ENCODE results near the gene GRM4. TPM values are rescaled to one million over a fixed set of nuclear protein-coding genes. Genes with fewer than 3 reads are reported as not detected.

Gene GRM4
- total RNA-seq, 1 donor from 2014 or later, result not detected

DNA sequence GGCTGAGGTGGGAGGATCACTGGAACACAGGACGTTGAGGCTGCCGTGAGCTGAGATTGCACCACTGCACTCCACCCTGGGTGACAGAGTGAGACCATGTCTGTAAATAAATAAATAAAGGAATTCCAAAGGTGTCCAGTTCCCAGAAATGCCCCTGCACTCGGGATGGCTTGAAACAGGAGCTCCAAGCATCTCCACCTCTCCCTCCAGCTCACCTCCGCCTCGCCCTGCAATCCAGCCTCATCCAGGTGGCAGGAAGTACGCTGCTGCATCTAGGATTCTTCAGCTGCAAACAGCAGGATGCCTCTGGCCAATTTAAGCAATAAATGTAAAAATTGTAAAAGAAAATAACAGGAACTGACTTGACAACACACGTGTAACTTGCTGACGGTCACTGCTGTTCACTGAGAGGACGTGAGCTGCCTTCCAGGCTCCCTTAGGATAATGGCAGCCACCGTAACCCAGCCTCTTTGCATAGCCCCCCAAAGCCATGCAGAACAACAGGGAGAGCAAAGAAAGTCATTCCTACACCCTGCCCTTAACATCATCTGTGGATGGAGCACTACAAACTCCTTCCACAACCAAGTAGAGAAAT lies 11.4 kb upstream of the GRM4 start:
- no peak for ATAC-seq

GRCh38 chr6:34155471-34156300 lies 9.8 kb upstream of the GRM4 start:
- no peak for ATAC-seq

GRCh38 chr6:34154668-34155447 lies 9.0 kb upstream of the GRM4 start:
- ATAC-seq, result peak; percentile 74

GRCh38 chr6:34152806-34153520 lies 7.1 kb upstream of the GRM4 start:
- ATAC-seq, result peak; percentile 22

GRCh38 chr6:34152042-34152524 lies 6.2 kb upstream of the GRM4 start:
- no peak for ATAC-seq

DNA sequence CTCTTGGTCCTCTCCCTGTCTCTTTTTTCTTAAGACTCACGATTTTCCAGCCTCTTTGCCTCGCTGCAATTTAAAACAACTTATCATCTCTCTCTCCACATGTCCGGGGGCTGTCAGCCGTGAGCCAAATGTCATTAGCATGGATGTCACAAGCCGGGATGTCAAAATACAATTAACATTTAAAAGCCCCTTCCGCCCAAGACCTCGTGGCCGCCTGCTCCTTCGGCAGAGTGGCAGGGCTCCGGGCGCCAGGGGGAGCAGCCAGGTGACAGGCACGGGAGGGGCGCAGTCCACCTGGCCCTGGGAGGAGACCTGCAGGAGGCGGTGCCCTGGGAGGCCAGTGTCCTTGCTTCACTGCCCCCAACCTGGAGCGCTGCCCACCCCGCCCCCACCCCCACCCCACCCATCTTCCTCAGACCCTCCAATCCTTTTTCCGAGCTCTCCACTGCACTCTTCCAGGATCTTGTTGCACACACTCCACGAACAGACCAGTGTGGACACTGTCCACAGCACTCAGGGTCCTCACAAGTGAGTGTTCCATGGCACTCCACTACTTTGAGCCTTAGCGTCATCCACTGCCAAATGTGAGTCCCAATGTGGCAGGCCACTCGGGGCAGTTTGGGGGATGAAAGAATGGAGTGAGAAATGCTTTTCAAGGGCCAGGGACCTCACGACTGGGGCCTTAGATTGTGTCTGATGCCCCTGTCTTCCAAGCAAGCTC lies 5.6 kb upstream of the GRM4 start:
- ATAC-seq, result no peak

DNA sequence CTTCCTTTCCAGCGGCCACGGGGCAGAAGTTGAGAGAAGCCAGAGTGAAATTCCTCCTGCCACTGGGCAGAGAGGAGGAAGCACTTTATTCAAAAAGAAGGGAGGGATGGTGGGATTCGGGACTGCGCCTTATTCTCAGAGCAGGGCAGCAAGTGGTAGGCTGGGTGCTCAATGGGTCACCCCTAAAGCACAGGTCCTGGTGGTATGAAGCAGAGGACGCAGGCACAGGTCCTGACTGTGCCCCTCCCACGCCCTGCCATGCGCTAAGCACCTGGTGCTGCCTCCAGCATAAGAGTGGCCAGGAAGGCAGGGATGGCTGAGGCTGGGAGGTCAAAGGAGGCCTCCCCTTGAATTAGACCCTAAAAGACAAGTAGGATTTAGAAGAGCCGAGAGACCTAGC lies 4.9 kb upstream of the GRM4 start:
- no peak for ATAC-seq

DNA sequence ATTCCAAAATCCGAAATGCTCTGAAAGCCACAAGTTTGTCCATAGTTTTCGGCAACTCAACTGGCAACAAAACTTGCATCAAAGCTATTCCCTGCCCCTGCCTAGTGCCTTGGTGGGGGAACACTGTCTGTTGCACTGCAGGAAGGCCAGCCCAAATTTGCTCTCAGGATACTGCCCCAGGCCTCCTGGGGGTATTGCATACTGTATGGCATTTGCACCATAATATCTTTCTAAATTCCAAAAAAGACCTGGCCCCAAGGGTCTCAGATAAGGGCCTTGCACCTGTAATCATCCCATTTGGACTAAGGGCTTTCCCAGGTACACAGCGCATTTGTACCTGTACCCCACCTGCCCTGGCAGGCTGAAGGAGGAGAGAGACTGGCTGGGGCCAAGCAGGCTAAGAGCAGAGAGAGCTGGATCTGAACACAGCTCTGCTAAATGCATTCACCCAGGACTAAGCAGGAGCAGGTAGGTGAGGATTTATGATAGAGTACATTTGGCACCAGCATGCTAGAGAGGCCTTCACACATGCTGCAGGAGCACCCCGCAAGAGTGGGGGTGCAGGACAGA lies 4.0 kb upstream of the GRM4 start:
- no peak for ATAC-seq

DNA sequence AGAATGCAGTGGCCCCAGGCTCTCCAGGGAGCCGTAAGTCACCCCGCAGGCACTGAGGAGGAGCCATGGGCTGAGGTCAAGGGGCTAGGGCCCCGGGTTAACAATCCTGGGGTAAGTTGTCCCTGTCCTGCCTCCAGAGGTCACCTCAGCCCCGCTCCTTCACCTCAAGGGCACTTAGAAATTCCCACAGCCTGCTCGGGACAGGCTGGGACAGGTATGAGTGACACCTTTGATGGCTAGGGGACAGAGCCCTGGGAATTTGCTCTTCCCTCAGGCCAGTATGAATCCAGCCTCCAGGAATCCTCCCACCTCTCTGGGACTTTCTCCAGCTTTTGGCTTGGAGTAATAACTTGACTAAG lies 3.5 kb upstream of the GRM4 start:
- ATAC-seq, result no peak

DNA sequence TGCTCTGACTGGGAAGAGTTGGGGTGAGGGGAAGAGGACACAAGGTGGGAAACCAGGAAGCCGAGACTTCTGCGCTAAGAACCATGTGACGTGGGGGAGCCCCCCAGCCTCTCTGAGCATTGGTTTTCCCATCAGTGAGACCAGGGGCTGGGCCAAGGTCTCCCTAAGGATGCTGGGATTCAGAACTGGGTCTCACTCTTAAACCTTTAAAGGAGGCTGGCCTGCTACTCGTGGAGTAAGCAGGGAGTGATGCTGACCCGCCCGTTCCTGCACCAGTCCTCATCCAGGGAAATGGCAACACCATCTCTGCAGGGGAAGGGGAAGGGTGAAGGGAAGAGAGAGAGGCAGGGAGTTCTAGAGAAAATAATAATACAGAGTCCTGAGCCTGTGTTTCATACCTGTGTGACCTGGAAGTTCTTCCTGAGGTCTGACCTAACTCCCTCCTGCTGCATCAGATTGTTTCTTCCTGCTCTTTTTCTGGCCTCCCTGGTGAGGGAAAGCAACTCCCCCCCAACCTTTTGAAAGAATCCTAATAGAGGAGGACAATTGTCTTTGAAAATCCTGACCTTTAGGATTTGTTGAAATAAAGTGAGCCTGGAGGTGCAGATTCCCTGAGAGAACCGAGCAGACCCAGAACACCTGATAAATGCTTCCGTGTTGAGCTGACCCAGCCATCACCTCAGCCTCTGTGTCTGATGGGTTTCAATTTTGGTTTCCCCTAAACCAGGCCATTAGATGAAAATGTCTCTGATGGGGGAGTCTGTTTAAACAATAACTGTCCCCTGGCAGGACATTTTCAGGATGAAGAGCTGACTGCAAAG lies 3.0 kb upstream of the GRM4 start:
- ATAC-seq, result no peak

DNA sequence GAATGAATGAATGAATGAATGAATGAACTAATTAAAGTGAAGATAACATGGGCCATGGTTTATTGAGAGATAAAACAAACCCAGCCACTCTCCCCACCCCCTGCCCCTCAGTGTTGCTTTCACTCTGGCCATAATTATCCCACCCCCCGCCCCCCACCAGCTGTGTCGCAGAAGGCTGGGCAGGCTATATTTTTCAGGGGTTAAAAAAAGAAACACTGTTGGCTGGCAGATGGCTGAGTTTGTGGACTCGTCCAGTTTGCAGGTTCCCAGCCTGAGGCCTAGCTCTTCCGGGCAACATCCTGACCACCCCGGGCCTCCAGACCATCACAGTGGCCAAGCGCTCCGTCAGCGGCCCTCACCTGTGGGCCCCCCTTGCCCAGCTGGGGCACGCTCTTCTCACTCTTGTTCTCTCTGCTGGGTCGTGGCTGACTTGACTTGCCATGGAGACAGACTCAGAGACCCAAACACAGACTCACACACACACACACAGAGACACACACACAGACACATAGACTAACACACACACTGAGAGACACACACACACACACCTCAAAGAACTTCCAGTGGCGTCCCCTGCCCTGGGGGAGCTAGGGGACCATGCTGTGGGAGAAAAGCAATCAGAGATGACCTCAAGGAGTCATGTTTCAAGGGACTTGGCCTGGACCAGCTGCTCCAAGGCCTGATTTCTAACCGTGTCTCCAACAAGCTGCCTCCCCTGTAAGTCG lies 2.2 kb upstream of the GRM4 start:
- ATAC-seq, result no peak

DNA sequence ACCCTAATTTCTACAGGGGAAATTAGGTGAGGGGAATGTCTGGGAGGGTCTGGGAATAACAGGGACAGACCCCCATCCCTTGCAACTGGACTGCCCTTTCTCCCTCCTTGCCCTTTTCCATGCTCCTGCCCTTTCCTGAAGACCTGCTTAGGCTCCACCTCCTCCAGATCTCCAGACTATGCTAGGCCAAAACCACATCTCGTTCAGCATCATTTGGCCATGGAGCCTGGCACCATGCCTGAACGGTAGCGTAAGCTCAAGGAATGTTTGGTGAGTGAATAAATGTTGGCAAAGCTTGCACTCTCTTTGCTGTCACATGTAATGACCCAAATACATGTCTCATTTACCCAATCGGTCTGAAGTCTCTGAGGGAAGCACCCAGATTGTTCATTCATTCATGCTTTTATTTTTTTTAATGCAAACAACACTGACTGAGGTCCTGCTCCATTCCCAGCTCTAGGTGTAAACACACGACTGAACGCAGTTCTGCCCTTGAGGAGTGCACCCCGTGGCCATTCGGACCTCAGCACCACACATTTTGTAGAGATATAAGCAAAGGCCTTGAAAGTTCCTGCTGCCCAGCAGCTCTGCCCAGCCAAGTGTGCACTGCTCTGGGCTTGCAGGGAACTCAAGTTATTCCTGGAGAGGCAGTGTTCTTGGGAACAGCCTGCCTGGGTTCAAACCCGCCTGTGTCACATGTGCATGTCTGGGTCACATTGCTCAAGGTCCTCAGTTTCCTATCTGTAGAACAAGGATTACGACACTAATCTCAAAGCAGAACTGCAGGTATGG lies 1.1 kb upstream of the GRM4 start:
- no peak for ATAC-seq

GRCh38 chr6:34145161-34146020 lies 496 bp downstream of the GRM4 start:
- peak; percentile 27 for ATAC-seq

- no peak for ATAC-seq
Measured at GRCh38 chr6:34144581-34145160, 1.2 kb downstream of the GRM4 start.

GRCh38 chr6:34143884-34144580 lies 1.9 kb downstream of the GRM4 start:
- ATAC-seq, result no peak

- ATAC-seq, result no peak
Measured at GRCh38 chr6:34143196-34143883, 2.5 kb downstream of the GRM4 start.
